IPS-18c (cell line): ENCODE data around the gene SPECC1.
"Not testable (repeated sequence)": the region's sequence is repeated elsewhere in the genome, so short reads cannot be mapped to it uniquely, and the experiment has no call there.

Experiments
- H3K4me3 ChIP-seq: 2 replicates; pipeline ENCODE4 v1.7.0; 2013; ENCODE audit warnings: low read depth, mild to moderate bottlenecking, low read length, moderate library complexity; ENCODE audit not compliant: insufficient read depth
- H3K9me3 ChIP-seq: one replicate; pipeline ENCODE4 v1.6.1; 2013; ENCODE audit warnings: mild to moderate bottlenecking, low read length, moderate library complexity; ENCODE audit not compliant: control insufficient read depth, insufficient read depth

The SPECC1 gene

DNA sequence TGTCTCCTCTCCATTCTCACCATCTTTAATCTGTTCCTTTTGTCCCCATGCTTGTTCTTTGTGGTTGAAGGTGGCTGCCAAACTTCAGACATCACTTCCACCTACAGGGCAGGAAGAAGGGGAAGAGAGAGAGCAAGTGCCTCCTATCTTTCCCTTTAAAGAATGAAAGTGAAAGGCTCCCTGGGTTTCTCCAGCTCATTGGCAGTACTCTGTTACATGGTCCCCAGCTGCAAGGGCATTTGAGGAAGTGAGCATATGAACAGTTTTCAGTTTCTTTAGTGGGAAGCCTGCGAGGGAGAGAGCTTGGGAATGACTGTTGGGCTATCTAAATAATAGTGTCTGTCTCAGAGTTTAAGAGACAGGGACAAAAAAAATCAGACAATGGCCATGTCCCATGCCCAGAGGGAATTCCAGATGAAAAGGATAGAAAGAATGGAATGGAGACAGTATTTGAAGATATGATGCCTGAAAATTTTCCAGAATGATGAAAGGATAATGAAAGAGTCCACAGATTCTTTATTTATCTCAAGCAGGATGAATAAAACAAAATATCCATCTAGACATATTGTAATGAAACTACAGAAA is 298.3 kb downstream of the SPECC1 start:
- Histone ChIP-seq H3K4me3 (no peak overlapping the region), H3K9me3 (no peaks in the 10 kb centered on the region)

- no peaks in the 10 kb centered on the region for H3K9me3 ChIP-seq
- no peak overlapping the region for H3K4me3 ChIP-seq
Measured at GRCh38 chr17:20310481-20310880, 301.3 kb downstream of the SPECC1 start.

DNA sequence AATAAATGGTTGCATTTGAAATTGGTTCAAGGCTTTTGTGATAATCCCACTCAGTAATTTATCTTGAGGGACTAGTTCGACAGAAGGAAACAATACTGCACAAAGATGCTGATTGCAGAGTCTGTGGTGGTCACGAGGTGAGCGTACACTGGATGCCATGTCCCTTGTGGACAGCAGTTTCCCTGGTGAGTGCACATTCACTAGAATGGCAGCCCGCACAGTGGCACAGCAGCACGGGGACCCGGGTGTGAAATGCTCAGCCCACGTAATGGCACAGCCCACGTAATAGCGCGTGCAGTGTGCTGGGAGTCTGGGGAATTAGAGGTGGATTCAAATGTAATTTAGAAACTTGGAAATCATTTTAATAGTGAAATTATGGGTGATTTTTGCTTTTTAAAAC is 304.1 kb downstream of the SPECC1 start:
- Histone ChIP-seq H3K4me3 (no peak overlapping the region), H3K9me3 (no peaks in the 10 kb centered on the region)

- Histone ChIP-seq H3K9me3 (no peaks in the 10 kb centered on the region), H3K4me3 (no peak overlapping the region)
Measured at GRCh38 chr17:20313891-20314290, 304.7 kb downstream of the SPECC1 start.

GRCh38 chr17:20314834-20315233 is 305.7 kb downstream of the SPECC1 start:
- Histone ChIP-seq H3K9me3 (no peaks in the 10 kb centered on the region), H3K4me3 (no peak overlapping the region)

DNA sequence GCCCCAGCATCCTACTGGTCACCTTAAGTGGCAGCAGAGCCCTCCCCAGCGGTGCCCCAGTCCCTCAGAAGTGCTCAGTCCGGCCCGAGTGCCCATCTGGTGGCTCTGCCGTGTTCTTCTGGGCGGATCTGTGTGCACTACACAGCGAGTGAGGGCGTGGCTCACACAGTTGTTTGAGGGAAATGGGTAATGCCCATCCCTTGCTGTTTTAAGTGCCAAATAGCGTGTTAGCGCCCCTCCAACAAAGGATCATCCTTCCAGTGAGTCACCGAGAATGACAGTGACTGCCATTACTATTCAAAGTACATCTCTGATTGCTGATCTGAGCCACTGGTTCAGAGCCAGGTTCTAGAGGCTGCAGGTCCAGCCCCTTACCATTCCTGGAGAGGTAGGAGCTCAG is 306.2 kb downstream of the SPECC1 start:
- H3K9me3 ChIP-seq, result no peaks in the 10 kb centered on the region
- no peak overlapping the region for H3K4me3 ChIP-seq

DNA sequence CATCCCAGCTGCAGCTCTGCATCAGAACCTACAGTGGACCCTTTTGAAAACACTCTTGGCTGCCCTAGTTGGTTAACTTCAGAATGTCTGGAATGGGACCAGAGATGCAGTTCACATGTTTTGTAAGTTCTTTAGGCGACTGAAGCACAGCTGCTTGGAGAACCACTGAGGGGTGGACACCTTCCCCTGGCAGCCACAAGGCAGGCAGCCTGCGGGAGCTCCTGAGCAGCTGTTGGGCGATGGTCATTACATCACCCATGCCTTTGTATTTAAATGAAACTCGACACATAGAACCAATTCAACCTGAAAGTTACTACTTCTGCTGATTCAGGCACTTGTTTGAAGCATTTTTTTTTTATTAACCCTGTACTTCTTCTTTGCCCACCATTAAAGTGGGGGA is 306.7 kb downstream of the SPECC1 start:
- no peaks in the 10 kb centered on the region for H3K9me3 ChIP-seq

DNA sequence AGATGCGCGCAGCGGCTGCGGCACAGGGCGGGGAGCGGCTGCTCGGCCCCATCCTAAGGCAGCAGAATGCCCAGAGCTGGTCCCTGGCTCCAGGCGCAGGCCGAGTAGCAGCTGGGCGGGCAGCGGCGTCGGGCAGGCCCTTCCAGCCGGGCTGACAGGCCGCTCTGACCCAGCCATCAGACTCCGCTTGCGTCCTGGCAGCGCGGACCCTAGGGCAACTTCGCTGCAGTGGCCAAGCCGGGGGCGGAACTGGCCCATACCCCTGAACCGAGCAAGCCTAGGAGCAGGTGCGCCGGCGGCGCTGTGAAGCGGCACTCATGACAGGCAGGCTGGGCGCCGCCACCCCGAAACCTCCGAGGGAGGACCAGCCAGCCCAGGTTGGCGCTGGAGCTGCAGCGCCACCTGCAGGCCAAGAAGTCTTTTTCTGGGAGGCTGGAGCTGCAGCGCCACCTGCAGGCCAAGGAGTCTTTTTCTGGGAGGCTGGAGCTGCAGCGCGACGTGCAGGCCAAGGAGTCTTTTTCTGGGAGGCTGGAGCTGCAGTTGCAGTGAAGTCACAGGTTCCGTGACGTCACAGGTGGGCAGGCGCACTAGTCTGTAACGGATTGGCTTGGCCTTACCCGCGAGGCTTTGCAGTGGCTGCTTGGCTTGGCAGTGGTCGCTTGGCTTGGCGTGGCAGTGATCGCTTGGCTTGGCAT is 311.5 kb downstream of the SPECC1 start:
- H3K4me3 ChIP-seq, H3K9me3 ChIP-seq: not testable (repeated sequence)

More for the DNA sequence above, 306.7 kb downstream of the SPECC1 start:
- H3K4me3 ChIP-seq, result no peak overlapping the region

DNA sequence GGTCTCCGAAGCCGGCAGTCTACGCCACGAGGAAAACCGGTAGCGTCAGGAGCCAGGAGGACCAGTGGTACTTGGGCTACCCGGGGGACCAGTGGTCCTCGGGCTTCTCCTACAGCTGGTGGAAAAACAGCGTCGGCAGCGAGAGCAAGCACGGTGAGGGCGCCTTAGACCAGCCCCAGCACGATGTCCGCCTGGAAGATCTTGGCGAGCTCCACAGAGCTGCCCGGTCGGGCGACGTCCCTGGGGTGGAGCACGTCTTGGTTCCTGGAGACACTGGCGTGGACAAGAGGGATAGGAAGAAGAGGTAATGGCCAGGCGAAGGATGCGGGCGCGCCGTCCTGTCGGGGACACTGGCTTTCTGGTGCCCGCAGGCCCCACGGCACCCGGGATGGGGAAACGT is 312.2 kb downstream of the SPECC1 start:
- not testable (repeated sequence) for H3K4me3 ChIP-seq, H3K9me3 ChIP-seq

GRCh38 chr17:20327739-20328138 is 318.6 kb downstream of the SPECC1 start:
- H3K9me3 ChIP-seq, H3K4me3 ChIP-seq: not testable (repeated sequence)

DNA sequence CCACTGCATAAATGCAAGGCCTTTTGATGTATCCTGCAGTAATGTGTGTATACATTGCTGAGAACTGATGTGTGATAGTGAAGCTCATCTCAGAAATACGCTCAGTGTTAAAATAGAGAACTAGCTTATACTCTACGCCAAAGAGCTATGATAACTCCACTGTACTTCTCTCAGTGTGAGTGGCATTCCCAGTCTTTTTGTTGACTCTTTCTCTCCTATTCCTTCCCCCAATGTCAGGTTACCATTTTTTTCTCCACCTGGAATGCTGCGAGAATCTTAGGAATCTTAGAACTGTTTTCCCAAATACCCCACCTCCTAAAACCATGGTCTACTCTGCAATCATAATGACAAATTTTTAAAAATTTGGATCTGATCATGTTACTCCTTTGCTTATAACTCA is 342.2 kb downstream of the SPECC1 start:
- not testable (repeated sequence) for H3K4me3 ChIP-seq, H3K9me3 ChIP-seq

DNA sequence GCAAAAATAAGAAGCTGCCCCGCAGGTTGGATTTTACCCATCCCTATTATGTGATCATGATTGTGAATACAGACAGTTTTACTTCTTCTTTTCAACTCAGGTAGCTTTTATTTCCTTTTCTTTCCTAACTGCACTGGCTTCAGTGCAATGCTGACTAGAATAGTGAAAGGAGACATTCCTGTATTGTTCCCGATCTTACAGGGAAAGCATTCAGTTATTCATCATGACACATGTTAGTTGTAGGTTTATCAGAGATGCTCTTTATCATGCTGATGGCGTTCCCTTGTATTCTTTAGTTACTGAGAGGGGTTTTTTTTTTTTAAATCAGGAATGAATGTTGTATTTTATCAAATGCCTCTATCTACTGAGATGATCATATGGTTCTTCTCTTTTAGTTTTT is 343.4 kb downstream of the SPECC1 start:
- H3K4me3 ChIP-seq, H3K9me3 ChIP-seq: not testable (repeated sequence)

GRCh38 chr17:20363846-20364245 is 354.7 kb downstream of the SPECC1 start:
- not testable (repeated sequence) for H3K9me3 ChIP-seq

More at GRCh38 chr17:20363846-20364245, 354.7 kb downstream of the SPECC1 start:
- not testable (repeated sequence) for H3K4me3 ChIP-seq
